HG03521 (cell line): ENCODE results near the gene PHF14.

Source experiments
- ATAC-seq: cut with Tn5 transposase; IDR thresholded peaks from one replicate; pipeline ENCODE4 v1.9.1; 2021; ENCODE audit warnings: mild to moderate bottlenecking, moderate library complexity; ENCODE audit not compliant: unreplicated experiment

The PHF14 gene

DNA sequence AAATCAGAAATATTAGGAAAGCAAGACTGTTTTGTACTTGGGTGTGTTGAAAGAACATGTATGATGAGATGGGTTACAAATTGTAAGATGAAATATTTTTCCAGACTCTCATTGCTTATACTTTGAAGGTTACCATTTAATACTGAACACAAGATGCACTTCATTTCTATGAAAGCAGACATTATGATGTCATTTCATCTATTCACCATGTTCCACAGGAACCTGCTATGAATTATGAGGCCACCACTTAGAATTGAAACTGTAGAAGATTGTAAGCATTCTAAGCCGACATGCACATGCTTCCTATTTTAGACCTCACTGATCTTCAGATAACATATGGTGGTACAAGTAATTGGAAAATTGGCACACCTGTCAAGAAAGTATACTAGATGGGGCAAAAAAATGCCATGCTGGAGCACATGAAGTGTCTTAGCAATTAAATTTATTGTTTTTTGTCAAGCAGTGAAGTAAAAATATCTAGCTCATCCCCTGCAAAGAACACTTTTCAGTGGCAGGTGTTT is 195.0 kb downstream of the PHF14 start:
- ATAC-seq: no peak

- no peak for ATAC-seq
Measured at GRCh38 chr7:11170175-11170574, 196.5 kb downstream of the PHF14 start.

- no peak for ATAC-seq
Measured at GRCh38 chr7:11170863-11171568, 197.3 kb downstream of the PHF14 start.

GRCh38 chr7:11171569-11172192 is 198.0 kb downstream of the PHF14 start:
- ATAC-seq: no peak

GRCh38 chr7:11172835-11173234 is 199.2 kb downstream of the PHF14 start:
- ATAC-seq: no peak

- ATAC-seq: no peak
Measured at GRCh38 chr7:11175371-11175770, 201.7 kb downstream of the PHF14 start.

- no peak for ATAC-seq
Measured at GRCh38 chr7:11175887-11176286, 202.2 kb downstream of the PHF14 start.

- no peak for ATAC-seq
Measured at GRCh38 chr7:11176985-11177555, 203.4 kb downstream of the PHF14 start.

GRCh38 chr7:11177793-11178192 is 204.1 kb downstream of the PHF14 start:
- ATAC-seq: no peak

DNA sequence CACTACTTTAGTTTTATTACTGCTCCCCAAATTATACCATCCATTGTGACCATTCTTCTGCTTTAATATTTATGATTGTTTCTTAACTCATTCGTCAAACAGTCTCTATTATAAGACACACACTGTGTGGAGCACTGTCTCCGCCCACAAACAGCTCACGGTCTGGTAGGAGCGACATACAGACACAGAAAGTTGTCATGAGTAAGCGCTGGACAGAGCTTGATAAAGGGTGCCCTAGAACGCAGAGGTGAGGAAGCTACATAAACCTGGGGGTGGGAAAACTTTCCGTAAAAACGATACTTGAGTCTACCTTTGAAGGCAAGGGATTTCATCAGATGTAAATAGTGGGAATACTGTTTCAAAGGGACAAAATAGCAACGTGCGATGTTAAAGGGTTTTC is 207.9 kb downstream of the PHF14 start:
- no peak for ATAC-seq

DNA sequence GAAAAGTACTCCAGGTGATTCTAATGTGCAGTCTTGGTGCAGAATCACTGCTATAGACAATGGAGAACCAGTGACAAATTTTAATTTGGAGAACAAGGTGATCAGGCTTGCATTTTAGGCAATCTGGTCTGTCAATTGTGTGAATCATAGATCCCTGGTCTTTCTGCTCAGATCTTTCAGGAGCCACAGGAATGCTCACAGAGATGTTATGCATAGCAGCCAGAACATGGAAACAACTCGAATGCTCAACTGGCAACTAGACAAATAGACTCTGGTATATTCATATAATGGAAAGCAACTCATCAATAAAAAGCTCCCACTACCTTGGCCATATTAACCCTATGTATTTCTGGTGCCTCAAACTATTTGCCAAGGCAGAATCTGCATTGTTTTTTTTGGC is 209.1 kb downstream of the PHF14 start:
- no peak for ATAC-seq

GRCh38 chr7:11185179-11185815 is 211.6 kb downstream of the PHF14 start:
- no peak for ATAC-seq

- ATAC-seq: no peak
Measured at GRCh38 chr7:11188529-11189310, 215.0 kb downstream of the PHF14 start.

DNA sequence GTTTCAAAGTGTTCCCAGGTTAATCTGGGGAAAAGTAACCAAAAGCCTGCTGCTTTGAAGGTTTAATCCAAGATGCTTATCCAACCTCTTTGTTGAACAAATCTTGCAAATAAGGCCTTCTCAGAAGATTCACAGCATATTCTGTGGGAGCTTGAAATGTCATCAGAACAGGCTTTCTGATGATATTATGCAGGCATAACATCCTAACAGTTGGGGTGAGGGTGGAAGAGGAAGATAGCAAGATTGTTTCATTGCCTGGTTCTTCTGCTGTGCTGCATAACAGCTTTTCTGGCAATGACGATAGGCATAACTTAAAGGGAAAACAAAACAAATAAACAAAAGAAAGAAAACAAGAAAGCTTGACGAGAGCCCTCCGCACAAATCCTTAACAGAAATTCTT is 217.4 kb downstream of the PHF14 start:
- no peak for ATAC-seq

DNA sequence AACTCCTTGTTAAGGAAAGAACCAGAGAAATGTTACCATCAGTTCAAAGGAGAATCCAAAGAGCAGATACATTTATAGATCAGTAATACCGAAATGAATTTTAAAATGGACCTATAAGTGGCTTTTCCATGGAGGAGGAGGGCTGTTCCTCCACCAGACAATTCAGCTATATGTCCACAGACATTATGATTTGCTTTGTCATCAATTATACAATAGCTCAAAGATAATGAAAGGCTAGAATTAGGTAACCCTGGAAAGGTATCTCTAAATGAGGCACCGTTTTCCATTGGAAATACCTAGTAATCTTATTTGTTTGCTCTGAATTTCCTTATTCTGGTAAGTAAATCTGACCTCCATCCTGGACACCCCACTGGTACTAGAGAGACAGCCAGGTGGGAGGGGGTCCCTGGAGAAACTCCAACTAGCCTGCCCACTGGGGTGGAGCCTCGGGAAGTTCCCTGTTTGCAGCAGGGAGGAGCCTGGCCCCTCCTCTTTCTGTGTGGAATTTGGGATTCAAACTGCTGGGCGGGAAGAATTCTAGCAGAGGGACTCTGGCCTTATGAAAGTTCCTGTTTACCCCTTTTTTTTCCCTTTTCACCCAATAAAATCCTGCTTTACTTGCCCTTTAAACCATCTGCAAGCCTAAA is 218.0 kb downstream of the PHF14 start:
- ATAC-seq: no peak

GRCh38 chr7:11192506-11192905 is 218.8 kb downstream of the PHF14 start:
- no peak for ATAC-seq

- no peak for ATAC-seq
Measured at GRCh38 chr7:11193131-11193867, 219.6 kb downstream of the PHF14 start.

- no peak for ATAC-seq
Measured at GRCh38 chr7:11193888-11194287, 220.2 kb downstream of the PHF14 start.

- ATAC-seq: no peak
Measured at GRCh38 chr7:11194492-11194891, 220.8 kb downstream of the PHF14 start.

- no peak for ATAC-seq
Measured at GRCh38 chr7:11195502-11195901, 221.8 kb downstream of the PHF14 start.
